Transverse colon (tissue), 4 donors: Measurements from ENCODE around the gene RIPOR3.
"Not testable (repeated sequence)": the region's sequence is repeated elsewhere in the genome, so short reads cannot be mapped to it uniquely, and the experiment has no call there.

Experiments
- POLR2A ChIP-seq: fragments of 450-650 bp; IDR thresholded peaks from one replicate; pipeline ENCODE4 v1.6.1; 2016; ENCODE audit warnings: antibody characterized with exemption, mild to moderate bottlenecking, moderate library complexity
- POLR2AphosphoS5 ChIP-seq, 3 donors: sonication (generic); formaldehyde crosslinking; IDR thresholded peaks; one replicate each; pipeline ENCODE4 v1.6.1; 2016; ENCODE audit warnings: antibody characterized with exemption in 3 of 3
- TF ChIP-seq, protein P1 (sequence below), 5 experiments: fragments of 200-600 bp in 3 of 5; fragments of 450-650 bp in 2 of 5; sonication (generic) in 3 of 5; IDR thresholded peaks; 1 replicate in 2 of 5; 2 replicates in 3 of 5; pipeline ENCODE4 v1.5.1; 2016 to 2017; ENCODE audit warnings: antibody characterized with exemption in 5 of 5, inconsistent platforms in 3 of 5, mild to moderate bottlenecking in 2 of 5, moderate library complexity in 1 of 5

DNA sequence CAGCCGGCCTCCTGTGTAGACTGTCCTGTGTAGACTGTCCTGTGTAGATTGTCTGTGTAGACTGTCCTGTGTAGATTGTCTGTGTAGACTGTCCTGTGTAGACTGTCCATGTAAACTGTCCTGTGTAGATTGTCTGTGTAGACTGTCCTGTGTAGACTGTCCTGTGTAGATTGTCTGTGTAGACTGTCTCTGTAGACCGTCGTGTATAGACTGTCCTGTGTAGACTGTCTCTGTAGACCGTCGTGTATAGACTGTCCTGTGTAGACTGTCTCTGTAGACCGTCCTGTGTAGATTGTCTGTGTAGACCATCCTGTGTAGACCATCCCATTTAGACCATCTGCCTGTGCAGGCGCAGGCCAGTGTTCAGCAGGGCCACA lies 121.9 kb downstream of the RIPOR3 start:
- TF ChIP-seq, protein P1, sequence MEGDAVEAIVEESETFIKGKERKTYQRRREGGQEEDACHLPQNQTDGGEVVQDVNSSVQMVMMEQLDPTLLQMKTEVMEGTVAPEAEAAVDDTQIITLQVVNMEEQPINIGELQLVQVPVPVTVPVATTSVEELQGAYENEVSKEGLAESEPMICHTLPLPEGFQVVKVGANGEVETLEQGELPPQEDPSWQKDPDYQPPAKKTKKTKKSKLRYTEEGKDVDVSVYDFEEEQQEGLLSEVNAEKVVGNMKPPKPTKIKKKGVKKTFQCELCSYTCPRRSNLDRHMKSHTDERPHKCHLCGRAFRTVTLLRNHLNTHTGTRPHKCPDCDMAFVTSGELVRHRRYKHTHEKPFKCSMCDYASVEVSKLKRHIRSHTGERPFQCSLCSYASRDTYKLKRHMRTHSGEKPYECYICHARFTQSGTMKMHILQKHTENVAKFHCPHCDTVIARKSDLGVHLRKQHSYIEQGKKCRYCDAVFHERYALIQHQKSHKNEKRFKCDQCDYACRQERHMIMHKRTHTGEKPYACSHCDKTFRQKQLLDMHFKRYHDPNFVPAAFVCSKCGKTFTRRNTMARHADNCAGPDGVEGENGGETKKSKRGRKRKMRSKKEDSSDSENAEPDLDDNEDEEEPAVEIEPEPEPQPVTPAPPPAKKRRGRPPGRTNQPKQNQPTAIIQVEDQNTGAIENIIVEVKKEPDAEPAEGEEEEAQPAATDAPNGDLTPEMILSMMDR (IDR thresholded peaks at IDR 0.05) = not testable (repeated sequence)
- not testable (repeated sequence) for TF ChIP-seq POLR2AphosphoS5 (IDR thresholded peaks at IDR 0.05); POLR2A
